PC-3 (cell line): Measurements from ENCODE around the gene KHDRBS2. TPM values are rescaled to one million over a fixed set of nuclear protein-coding genes. Genes with fewer than 3 reads are reported as not detected.

Experiments
- ATAC-seq: fragments of 200-7000 bp; cut with Tn5 transposase; 2 replicates; pipeline ENCODE4 v1.9.1; 2020; ENCODE audit warnings: mild to moderate bottlenecking, moderate library complexity
- BruUV-seq: library from RNA; stranded (reverse); fragments of 400-500 nt; replicated peaks from 2 replicates; lab custom pipeline; 2021; lab: Mats Ljungman, UMichigan
- CTCF ChIA-PET: fragments of 300-600 bp; sonication (Branson Sonifier 250); formaldehyde crosslinking; loops from one replicate; lab custom pipeline; 2022; ENCODE audit warnings: antibody characterized with exemption; lab: Charles Lee
- POLR2A ChIA-PET: fragments of 300-600 bp; sonication (Branson Sonifier 250); formaldehyde crosslinking; loops from one replicate; lab custom pipeline; 2022; ENCODE audit warnings: antibody characterized with exemption; ENCODE audit not compliant: unreplicated experiment; lab: Charles Lee
- DNase-seq: peaks from one replicate; pipeline ENCODE4 v3.0.0-alpha.2; 2015
- H2AFZ ChIP-seq: fragments of 300-600 bp; sonication (generic); 2 replicates; pipeline ENCODE4 v1.6.0; 2016; ENCODE audit warnings: antibody characterized with exemption, low read length
- H3F3A ChIP-seq: fragments of 300-600 bp; sonication (generic); one replicate; pipeline ENCODE4 v1.6.0; 2017; ENCODE audit warnings: antibody characterized with exemption, low read length, control low read depth, mild to moderate bottlenecking; ENCODE audit not compliant: unreplicated experiment
- H3K27ac ChIP-seq: fragments of 300-600 bp; sonication (generic); 2 replicates; pipeline ENCODE4 v1.5.1; 2016; ENCODE audit warnings: mild to moderate bottlenecking, low read length
- H3K27me3 ChIP-seq: fragments of 300-600 bp; sonication (generic); 2 replicates; pipeline ENCODE4 v1.6.1; 2016; ENCODE audit warnings: low read length, mixed read lengths
- H3K36me3 ChIP-seq: fragments of 300-600 bp; sonication (generic); 2 replicates; pipeline ENCODE4 v1.6.1; 2016; ENCODE audit warnings: low read depth, mixed run types, low read length, mixed read lengths
- H3K4me1 ChIP-seq: fragments of 300-600 bp; sonication (generic); 2 replicates; pipeline ENCODE4 v1.5.1; 2016; ENCODE audit warnings: low read length; ENCODE audit not compliant: insufficient read depth
- H3K4me2 ChIP-seq: fragments of 300-600 bp; sonication (generic); 2 replicates; pipeline ENCODE4 v1.6.0; 2016; ENCODE audit warnings: low read length
- H3K4me3 ChIP-seq: fragments of 300-600 bp; sonication (generic); 2 replicates; pipeline ENCODE4 v1.5.1; 2016; ENCODE audit warnings: mild to moderate bottlenecking, low read length, mixed read lengths
- H3K79me2 ChIP-seq: fragments of 300-600 bp; sonication (generic); 2 replicates; pipeline ENCODE4 v1.6.1; 2017; ENCODE audit warnings: low read length, mixed read lengths
- H3K9ac ChIP-seq: fragments of 300-600 bp; sonication (generic); 2 replicates; pipeline ENCODE4 v1.6.0; 2016; ENCODE audit warnings: mild to moderate bottlenecking, low read length
- H3K9me2 ChIP-seq: fragments of 300-600 bp; sonication (generic); replicated peaks from 2 replicates; pipeline ENCODE4 v1.6.1; 2016; ENCODE audit warnings: mixed run types, low read length, mixed read lengths
- H3K9me3 ChIP-seq: fragments of 300-600 bp; sonication (generic); 2 replicates; pipeline ENCODE4 v1.6.1; 2016; ENCODE audit warnings: low read length, mixed read lengths
- H4K20me1 ChIP-seq: fragments of 300-600 bp; sonication (generic); 2 replicates; pipeline ENCODE4 v1.6.1; 2016; ENCODE audit warnings: low read length, mixed read lengths
- CTCF ChIP-seq: fragments of 300-600 bp; sonication (generic); conservative IDR thresholded peaks from 2 replicates; pipeline ENCODE4 v1.5.1; 2017; ENCODE audit warnings: antibody characterized with exemption, low read depth, mild to moderate bottlenecking, low read length
- EZH2 ChIP-seq: fragments of 300-600 bp; sonication (generic); IDR thresholded peaks from one replicate; pipeline ENCODE4 v1.6.1; 2017; ENCODE audit warnings: antibody characterized with exemption, mild to moderate bottlenecking, low read length; ENCODE audit not compliant: unreplicated experiment
- EZH2phosphoT487 ChIP-seq: fragments of 300-600 bp; sonication (generic); IDR thresholded peaks from 2 replicates; pipeline ENCODE4 v1.6.1; 2018; ENCODE audit warnings: mild to moderate bottlenecking, antibody characterized with exemption, low read length, borderline replicate concordance
- intact Hi-C: fragments of 100-400 bp; cut with micrococcal nuclease; formaldehyde crosslinking; loops from 2 replicates; pipeline ENCODE4 v1.9.0; 2023
- total RNA-seq: library from RNA; depleted of rRNA; stranded (reverse); fragments of >200 nt; gene quantifications from 2 replicates; pipeline ENCODE4 v1.2.3, GENCODE V29; 2014

The KHDRBS2 gene
- total RNA-seq, 1 experiment from 2014 or later: not detected

- no peaks in the 10 kb centered on the region for H3F3A ChIP-seq
These were observed 56.8 kb downstream of the KHDRBS2 start for GRCh38 chr6:62229231-62229630.

GRCh38 chr6:62217866-62218265 is 68.2 kb downstream of the KHDRBS2 start:
- ATAC-seq: no peak
- no peak for DNase-seq
- H3K4me3 ChIP-seq: no peak overlapping the region
- no peaks in the 10 kb centered on the region for H3K79me2 ChIP-seq
- H3K9ac ChIP-seq: no peak overlapping the region
- no peaks in the 10 kb centered on the region for H4K20me1 ChIP-seq
- no peaks in the 10 kb centered on the region for H3K4me1 ChIP-seq
- no TSS peak for BruUV-seq
- H3K9me3 ChIP-seq: no peaks in the 10 kb centered on the region
- TF ChIP-seq EZH2phosphoT487 (no peak), CTCF (no peak), EZH2 (no peak)
- CTCF ChIA-PET: no interaction called here
- no peaks in the 10 kb centered on the region for H3F3A ChIP-seq
- no peaks in the 10 kb centered on the region for H3K9me2 ChIP-seq
- POLR2A ChIA-PET: no interaction called here
- H3K27me3 ChIP-seq: no peaks in the 10 kb centered on the region
- H3K4me2 ChIP-seq: no peak overlapping the region
- H3K27ac ChIP-seq: no peak overlapping the region
- no peaks in the 10 kb centered on the region for H3K36me3 ChIP-seq
- intact Hi-C loops: no loop called here
- no peak overlapping the region for H2AFZ ChIP-seq

More at GRCh38 chr6:62229231-62229630, 56.8 kb downstream of the KHDRBS2 start:
- ATAC-seq: no peak
- H3K79me2 ChIP-seq: no peaks in the 10 kb centered on the region
- H3K4me1 ChIP-seq: no peaks in the 10 kb centered on the region
- intact Hi-C loops: no loop called here
- H3K9me3 ChIP-seq: no peaks in the 10 kb centered on the region
- POLR2A ChIA-PET: no interaction called here
- H3K36me3 ChIP-seq: no peaks in the 10 kb centered on the region
- no peak overlapping the region for H3K4me2 ChIP-seq
- H4K20me1 ChIP-seq: no peaks in the 10 kb centered on the region
- no peaks in the 10 kb centered on the region for H3K9me2 ChIP-seq
- H3K9ac ChIP-seq: no peak overlapping the region
- BruUV-seq: no TSS peak
- no peak for DNase-seq
- no peak overlapping the region for H3K27ac ChIP-seq
- H2AFZ ChIP-seq: no peak overlapping the region
- TF ChIP-seq CTCF (no peak), EZH2phosphoT487 (no peak), EZH2 (no peak)
- H3K4me3 ChIP-seq: no peak overlapping the region
- H3K27me3 ChIP-seq: no peaks in the 10 kb centered on the region
- CTCF ChIA-PET: no interaction called here

DNA sequence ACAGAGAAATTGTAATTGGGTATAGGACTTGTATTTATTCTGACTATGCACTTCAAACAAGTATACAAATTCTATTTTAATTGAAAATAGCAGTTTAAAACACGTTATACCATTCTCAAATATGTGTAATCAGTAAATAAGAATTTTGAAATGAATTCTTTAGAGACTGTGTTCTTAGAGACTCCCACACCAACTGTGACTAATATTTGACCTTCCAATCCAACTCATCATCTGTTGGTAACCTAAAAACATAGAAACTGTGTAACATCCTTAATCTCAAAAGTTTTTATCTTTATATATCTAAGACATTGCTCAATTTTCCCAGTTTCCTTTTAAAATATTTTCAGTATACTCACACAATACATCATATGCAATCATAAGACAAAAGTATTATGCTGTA is 83.9 kb downstream of the KHDRBS2 start:
- Histone ChIP-seq H2AFZ (no peak overlapping the region), H3F3A (no peaks in the 10 kb centered on the region), H3K4me2 (no peak overlapping the region), H3K27me3 (no peaks in the 10 kb centered on the region), H4K20me1 (no peaks in the 10 kb centered on the region), H3K9me2 (no peaks in the 10 kb centered on the region), H3K79me2 (no peaks in the 10 kb centered on the region), H3K4me1 (no peaks in the 10 kb centered on the region), H3K36me3 (no peaks in the 10 kb centered on the region), H3K4me3 (no peak overlapping the region), H3K27ac (no peak overlapping the region), H3K9ac (no peak overlapping the region), H3K9me3 (no peaks in the 10 kb centered on the region)
- DNase-seq: peak; percentile 1
- no TSS peak for BruUV-seq
- CTCF ChIA-PET: no interaction called here
- TF ChIP-seq CTCF: no peak
- no peak for TF ChIP-seq EZH2phosphoT487
- no peak for TF ChIP-seq EZH2
- POLR2A ChIA-PET: no interaction called here
- intact Hi-C loops: no loop called here
- ATAC-seq: no peak
